PC-9 (cell line): ENCODE measurements around the gene IQSEC1. TPM values are rescaled to one million over a fixed set of nuclear protein-coding genes. Genes with fewer than 3 reads are reported as not detected.

Source experiments
- BruUV-seq: library from RNA; stranded (reverse); fragments of 400-500 nt; replicated peaks from 2 replicates; lab custom pipeline; 2021; lab: Mats Ljungman, UMichigan
- CTCF ChIA-PET: fragments of 300-600 bp; sonication (Branson Sonifier 250); formaldehyde crosslinking; loops from one replicate; lab custom pipeline; 2022; ENCODE audit warnings: antibody characterized with exemption; lab: Charles Lee
- POLR2A ChIA-PET: fragments of 300-600 bp; sonication (Branson Sonifier 250); formaldehyde crosslinking; loops from one replicate; lab custom pipeline; 2022; ENCODE audit warnings: antibody characterized with exemption; ENCODE audit not compliant: unreplicated experiment; lab: Charles Lee
- DNase-seq, 2 experiments: peaks; one replicate each; pipeline versions ENCODE4 v3.0.0 to v3.0.0-alpha.2; 2015 to 2022; ENCODE audit warnings: mixed read lengths in 1 of 2
- H2AFZ ChIP-seq: fragments of 200-600 bp; sonication (generic); 2 replicates; pipeline ENCODE4 v1.8.1; 2017; ENCODE audit warnings: antibody characterized with exemption
- H3F3A ChIP-seq: fragments of 200-600 bp; sonication (generic); 2 replicates; pipeline ENCODE4 v1.8.1; 2017; ENCODE audit warnings: antibody characterized with exemption, mild to moderate bottlenecking, low read depth; ENCODE audit not compliant: insufficient read depth
- H3K27ac ChIP-seq: fragments of 200-600 bp; sonication (generic); 2 replicates; pipeline ENCODE4 v1.6.1; 2016; ENCODE audit warnings: mixed run types
- H3K27me3 ChIP-seq: fragments of 200-600 bp; sonication (generic); 2 replicates; pipeline ENCODE4 v1.6.1; 2016; ENCODE audit warnings: low read depth, mixed run types; ENCODE audit not compliant: insufficient read depth
- H3K36me3 ChIP-seq: fragments of 200-600 bp; sonication (generic); 2 replicates; pipeline ENCODE4 v1.6.1; 2016; ENCODE audit warnings: low read depth, mixed run types
- H3K4me1 ChIP-seq: fragments of 200-600 bp; sonication (generic); replicated peaks from 2 replicates; pipeline ENCODE4 v1.6.1; 2016; ENCODE audit warnings: mixed run types; ENCODE audit not compliant: insufficient read depth
- H3K4me2 ChIP-seq: fragments of 200-600 bp; sonication (generic); 2 replicates; pipeline ENCODE4 v1.6.1; 2017; ENCODE audit warnings: mixed run types
- H3K4me3 ChIP-seq: fragments of 200-600 bp; sonication (generic); 2 replicates; pipeline ENCODE4 v1.6.1; 2016; ENCODE audit warnings: mixed run types
- H3K79me2 ChIP-seq: fragments of 200-600 bp; sonication (generic); 2 replicates; pipeline ENCODE4 v1.6.1; 2017; ENCODE audit warnings: low read depth, mixed run types
- H3K9me2 ChIP-seq: fragments of 200-600 bp; sonication (generic); 2 replicates; pipeline ENCODE4 v1.8.1; 2017; ENCODE audit warnings: mild to moderate bottlenecking; ENCODE audit not compliant: insufficient read depth
- H3K9me3 ChIP-seq: fragments of 200-600 bp; sonication (generic); 2 replicates; pipeline ENCODE4 v1.8.1; 2016; ENCODE audit warnings: low read depth; ENCODE audit not compliant: insufficient read depth
- H4K20me1 ChIP-seq: fragments of 200-600 bp; sonication (generic); 2 replicates; pipeline ENCODE4 v1.8.1; 2017; ENCODE audit not compliant: insufficient read depth
- EZH2 ChIP-seq: fragments of 200-600 bp; sonication (generic); IDR thresholded peaks from 2 replicates; pipeline ENCODE4 v1.8.0; 2017; ENCODE audit warnings: antibody characterized with exemption, low read depth
- intact Hi-C: fragments of 100-400 bp; cut with micrococcal nuclease; formaldehyde crosslinking; loops from one replicate; pipeline ENCODE4 v1.10.0; 2022; ENCODE audit not compliant: unreplicated experiment
- total RNA-seq: library from RNA; stranded (reverse); gene quantifications from 2 replicates; pipeline ENCODE4 v1.2.3, GENCODE V29; 2021
- TF ChIP-seq, protein P1 (sequence below): fragments of 200-600 bp; sonication (generic); conservative IDR thresholded peaks from 2 replicates; pipeline ENCODE4 v1.6.1; 2017; ENCODE audit warnings: mixed run types, antibody characterized with exemption, mild to moderate bottlenecking, moderate library complexity

The IQSEC1 gene
- total RNA-seq, 1 experiment from 2014 or later, result 30.7 TPM

- no peak overlapping the region for H2AFZ ChIP-seq
Observed at GRCh38 chr3:13081603-13082360, 8.6 kb upstream of the IQSEC1 start.

DNA sequence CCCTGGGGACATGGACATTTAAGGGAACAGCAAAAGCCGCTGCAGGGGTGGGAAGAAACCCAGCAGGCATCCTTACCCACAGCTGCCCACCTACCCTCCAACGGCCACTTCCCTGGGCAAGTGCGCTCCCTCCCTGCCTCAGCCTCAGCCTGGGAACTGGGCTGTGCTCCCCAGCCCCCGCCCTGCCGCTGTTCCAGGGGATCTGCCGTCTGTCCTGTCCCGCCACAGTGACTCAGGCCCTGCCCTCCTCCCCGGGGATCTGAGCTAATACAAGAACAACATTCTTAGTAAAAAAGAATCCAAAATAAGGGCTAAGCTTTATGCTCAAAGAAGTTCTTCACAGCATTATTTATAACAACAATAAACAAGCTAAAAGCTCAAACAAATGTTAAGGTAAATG, 7.4 kb upstream of the IQSEC1 start:
- no peaks in the 10 kb centered on the region for H3K36me3 ChIP-seq
- no peaks in the 10 kb centered on the region for H3K9me2 ChIP-seq
- H2AFZ ChIP-seq, result no peak overlapping the region
- CTCF ChIA-PET, result interaction anchor here (0.6 kb wide), 1 partner anchor 405 kb away, joined by 3 read pairs; no protein-coding TSS in a partner anchor
- H3K79me2 ChIP-seq, result no peaks in the 10 kb centered on the region
- H3K27me3 ChIP-seq, result no peaks in the 10 kb centered on the region
- no peak for TF ChIP-seq EZH2
- TF ChIP-seq, protein P1, sequence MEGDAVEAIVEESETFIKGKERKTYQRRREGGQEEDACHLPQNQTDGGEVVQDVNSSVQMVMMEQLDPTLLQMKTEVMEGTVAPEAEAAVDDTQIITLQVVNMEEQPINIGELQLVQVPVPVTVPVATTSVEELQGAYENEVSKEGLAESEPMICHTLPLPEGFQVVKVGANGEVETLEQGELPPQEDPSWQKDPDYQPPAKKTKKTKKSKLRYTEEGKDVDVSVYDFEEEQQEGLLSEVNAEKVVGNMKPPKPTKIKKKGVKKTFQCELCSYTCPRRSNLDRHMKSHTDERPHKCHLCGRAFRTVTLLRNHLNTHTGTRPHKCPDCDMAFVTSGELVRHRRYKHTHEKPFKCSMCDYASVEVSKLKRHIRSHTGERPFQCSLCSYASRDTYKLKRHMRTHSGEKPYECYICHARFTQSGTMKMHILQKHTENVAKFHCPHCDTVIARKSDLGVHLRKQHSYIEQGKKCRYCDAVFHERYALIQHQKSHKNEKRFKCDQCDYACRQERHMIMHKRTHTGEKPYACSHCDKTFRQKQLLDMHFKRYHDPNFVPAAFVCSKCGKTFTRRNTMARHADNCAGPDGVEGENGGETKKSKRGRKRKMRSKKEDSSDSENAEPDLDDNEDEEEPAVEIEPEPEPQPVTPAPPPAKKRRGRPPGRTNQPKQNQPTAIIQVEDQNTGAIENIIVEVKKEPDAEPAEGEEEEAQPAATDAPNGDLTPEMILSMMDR, result no peak
- no peaks in the 10 kb centered on the region for H4K20me1 ChIP-seq
- intact Hi-C loops, result no loop called here
- no peaks in the 10 kb centered on the region for H3F3A ChIP-seq
- H3K4me2 ChIP-seq, result no peak overlapping the region
- POLR2A ChIA-PET, result no interaction called here
- DNase-seq, result no peak
- BruUV-seq, result no TSS peak
- no peaks in the 10 kb centered on the region for H3K9me3 ChIP-seq
- no peak overlapping the region for H3K27ac ChIP-seq
- no peak overlapping the region for H3K4me3 ChIP-seq
- H3K4me1 ChIP-seq, result no peaks in the 10 kb centered on the region

More at GRCh38 chr3:13081603-13082360, 8.6 kb upstream of the IQSEC1 start:
- CTCF ChIA-PET, result no interaction called here
- Histone ChIP-seq H3K4me1 (no peaks in the 10 kb centered on the region), H4K20me1 (no peaks in the 10 kb centered on the region), H3K27ac (no peak overlapping the region), H3K36me3 (no peaks in the 10 kb centered on the region), H3K9me2 (no peaks in the 10 kb centered on the region), H3F3A (no peaks in the 10 kb centered on the region), H3K27me3 (no peaks in the 10 kb centered on the region), H3K4me2 (no peak overlapping the region), H3K9me3 (no peaks in the 10 kb centered on the region), H3K4me3 (no peak overlapping the region), H3K79me2 (no peaks in the 10 kb centered on the region)
- no peak for DNase-seq
- no peak for TF ChIP-seq EZH2
- TF ChIP-seq, protein P1, result no peak
- POLR2A ChIA-PET, result no interaction called here
- BruUV-seq, result no TSS peak
- intact Hi-C loops, result no loop called here

DNA sequence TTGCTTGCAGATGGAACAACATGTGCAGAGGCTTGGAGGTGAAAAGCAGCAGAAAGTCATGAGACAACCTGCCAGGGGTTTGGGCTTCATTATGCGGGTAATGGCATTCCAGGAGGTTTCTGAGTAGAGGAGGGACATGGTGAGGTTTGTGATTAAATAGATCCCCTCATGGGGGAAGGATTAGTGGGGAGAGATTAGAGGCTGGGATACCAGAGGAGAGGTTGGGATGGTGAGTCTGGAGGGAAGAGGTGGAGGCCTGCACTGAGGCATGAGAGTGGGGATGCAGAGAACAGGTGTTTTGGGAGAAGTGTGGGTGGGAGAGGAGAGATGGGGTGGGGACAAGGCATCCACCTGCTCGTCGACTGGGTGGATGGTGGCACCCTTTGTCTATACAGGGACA, 6.8 kb upstream of the IQSEC1 start:
- no peaks in the 10 kb centered on the region for H3K9me2 ChIP-seq
- no peak overlapping the region for H3K27ac ChIP-seq
- no peaks in the 10 kb centered on the region for H3K79me2 ChIP-seq
- CTCF ChIA-PET, result no interaction called here
- no peaks in the 10 kb centered on the region for H3K27me3 ChIP-seq
- H3F3A ChIP-seq, result no peaks in the 10 kb centered on the region
- intact Hi-C loops, result no loop called here
- no peaks in the 10 kb centered on the region for H3K9me3 ChIP-seq
- BruUV-seq, result no TSS peak
- TF ChIP-seq, protein P1, result no peak
- TF ChIP-seq EZH2, result no peak
- H3K4me2 ChIP-seq, result no peak overlapping the region
- H4K20me1 ChIP-seq, result no peaks in the 10 kb centered on the region
- H2AFZ ChIP-seq, result no peak overlapping the region
- no peaks in the 10 kb centered on the region for H3K36me3 ChIP-seq
- H3K4me3 ChIP-seq, result no peak overlapping the region
- POLR2A ChIA-PET, result no interaction called here
- DNase-seq, result no peak
- no peaks in the 10 kb centered on the region for H3K4me1 ChIP-seq
